K562 (cell line): ENCODE results near the gene UBXN6. TPM values are rescaled to one million over a fixed set of nuclear protein-coding genes. Genes with fewer than 3 reads are reported as not detected.

Experiments used
- AFF1 ChIP-seq, 2 experiments: fragments of 450-650 bp; IDR thresholded peaks; 2 replicates each; pipeline ENCODE4 v1.6.1; 2018; ENCODE audit warnings: mild to moderate bottlenecking in 2 of 2, low read depth in 1 of 2; ENCODE audit not compliant: partially characterized antibody in 2 of 2
- CHD2 ChIP-seq: IDR thresholded peaks from 2 replicates; pipeline ENCODE4 v1.6.1; 2011; ENCODE audit warnings: low read depth, low read length
- CXXC5 ChIP-seq: fragments of 250-450 bp; sonication (Bioruptor Pico); IDR thresholded peaks from 2 replicates; pipeline ENCODE4 v1.8.0; 2022; ENCODE audit warnings: inconsistent platforms, mild to moderate bottlenecking, moderate library complexity
- ERF ChIP-seq: fragments of 450-650 bp; formaldehyde crosslinking; IDR thresholded peaks from 2 replicates; pipeline ENCODE4 v1.4.0; 2020; ENCODE audit warnings: mild to moderate bottlenecking, mixed read lengths
- POLR2AphosphoS5 ChIP-seq: IDR thresholded peaks from 2 replicates; pipeline ENCODE4 v1.6.1; 2011; ENCODE audit warnings: mild to moderate bottlenecking, low read depth, low read length, moderate library complexity; ENCODE audit not compliant: control insufficient read depth, insufficient read depth
- POLR3G ChIP-seq: IDR thresholded peaks from 2 replicates; pipeline ENCODE4 v1.6.1; 2011; ENCODE audit not compliant: insufficient read length, insufficient replicate concordance; ENCODE audit errors: extremely low read depth
- RBFOX2 ChIP-seq: fragments of 200-400 bp; formaldehyde crosslinking; IDR thresholded peaks from 2 replicates; pipeline ENCODE4 v1.6.1; 2017; ENCODE audit warnings: low read depth, mild to moderate bottlenecking, low read length, moderate library complexity
- SIN3A ChIP-seq, 2 experiments: fragments of 150-350 bp in 1 of 2; IDR thresholded peaks; 2 replicates each; pipeline ENCODE4 v1.6.1; 2011 to 2016; ENCODE audit warnings: borderline replicate concordance in 2 of 2, low read depth in 2 of 2, low read length in 2 of 2, mild to moderate bottlenecking in 2 of 2, moderate library complexity in 2 of 2; ENCODE audit not compliant: control insufficient read depth in 1 of 2
- VEZF1 ChIP-seq: fragments of 200-800 bp; sonication (Bioruptor generic); IDR thresholded peaks from 2 replicates; pipeline ENCODE4 v1.6.1; 2017; ENCODE audit warnings: missing genetic modification characterization, missing compliant biosample characterization
- ZBTB11 ChIP-seq, 3 experiments: fragments of 200-800 bp in 1 of 3; fragments of 250-450 bp in 1 of 3; fragments of 450-650 bp in 1 of 3; sonication (Bioruptor Pico) in 1 of 3; sonication (Bioruptor generic) in 1 of 3; formaldehyde crosslinking in 1 of 3; IDR thresholded peaks; 2 replicates each; pipeline versions ENCODE4 v1.6.1 to v1.8.0; 2016 to 2022; ENCODE audit warnings: mild to moderate bottlenecking in 2 of 3, missing genetic modification characterization in 2 of 3, missing compliant biosample characterization in 1 of 3, moderate library complexity in 1 of 3
- ZKSCAN1 ChIP-seq: fragments of 150-350 bp; IDR thresholded peaks from 2 replicates; pipeline ENCODE4 v1.6.1; 2016; ENCODE audit warnings: low read depth, low read length
- polyA plus RNA-seq, 8 experiments: library from polyadenylated mRNA; depleted of rRNA in 4 of 8; stranded (reverse) in 5 of 8; unstranded in 3 of 8; fragments of >200 nt; fragmentation: Nextera tagmentation in 2 of 8; fragmentation: Illumina TruSeq in 1 of 8; extraction: Ambion mirVana in 2 of 8; extraction: Trizol in 1 of 8; gene quantifications; 2 replicates each; pipeline versions ENCODE4 v1.2.1 to v1.2.3, GENCODE V29; 2011 to 2014; ENCODE audit warnings: inconsistent platforms in 1 of 8, missing spikeins in 1 of 8
- total RNA-seq, 7 experiments: library from RNA; depleted of rRNA in 6 of 7; stranded (reverse); fragments of >200 nt in 6 of 7; fragmentation: Illumina TruSeq in 2 of 7; extraction: Trizol in 2 of 7; gene quantifications; 2 replicates each; pipeline versions ENCODE4 v1.2.1 to v1.2.3, GENCODE V29; 2011 to 2021; ENCODE audit warnings: low replicate concordance in 1 of 7
- TF ChIP-seq, protein P1 (sequence below), 3 experiments: IDR thresholded peaks in 2 of 3; conservative IDR thresholded peaks in 1 of 3; 2 replicates each; pipeline ENCODE4 v1.5.1; 2011 to 2012; ENCODE audit warnings: low read length in 3 of 3, mild to moderate bottlenecking in 3 of 3, control low read depth in 2 of 3, improper control_type of control experiment in 1 of 3, inconsistent platforms in 1 of 3, low read depth in 1 of 3, mixed read lengths in 1 of 3, moderate library complexity in 1 of 3; ENCODE audit not compliant: insufficient read depth in 2 of 3

Gene UBXN6
- total and polyA plus RNA-seq, 9 of the 15 experiments (the other 6 are each of a cell fraction or from before 2014, with no cell fraction given): 0.48 to 90.2 (median 29.5) TPM

DNA sequence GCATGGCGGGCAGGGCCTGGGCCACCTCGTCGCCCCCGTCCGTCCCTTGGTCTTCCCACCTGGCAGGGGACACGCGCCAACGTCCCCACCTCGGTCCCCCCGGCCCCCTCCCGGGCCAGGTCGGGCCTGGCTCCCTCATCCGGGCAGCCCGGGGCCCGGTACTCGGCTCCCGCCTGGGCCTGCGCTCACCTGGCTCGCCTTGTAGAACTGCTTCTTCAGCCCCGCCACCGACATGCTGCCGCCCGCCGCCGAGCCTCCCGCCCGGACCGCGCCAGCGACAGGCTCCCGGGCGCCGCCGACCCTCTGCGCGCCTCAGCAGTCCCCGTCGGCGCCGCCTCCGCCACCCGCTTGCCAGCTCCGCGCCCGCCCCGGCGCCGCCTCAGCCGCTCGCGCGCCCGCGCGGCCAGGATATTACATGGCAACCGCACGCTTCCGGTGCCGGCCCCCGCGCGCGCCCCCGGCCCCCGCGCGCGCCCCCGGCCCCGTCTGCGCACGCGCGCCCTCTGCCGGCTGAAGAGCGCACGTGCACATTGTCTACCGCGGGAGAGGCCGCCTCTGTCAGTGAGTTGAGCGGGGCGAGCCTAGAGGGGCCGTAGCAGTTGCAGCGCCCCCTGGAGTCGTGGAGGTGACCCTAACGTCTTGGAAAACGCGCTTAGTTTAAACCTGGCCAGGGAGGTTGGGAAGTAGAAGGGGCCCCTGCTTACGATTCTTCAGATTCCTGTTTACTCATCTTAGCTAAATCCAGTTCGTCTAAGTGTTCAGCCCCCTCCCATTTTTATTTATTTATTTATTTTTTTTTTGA, 57.3 kb downstream of the UBXN6 start, which contains the start of gene SH3GL1 (continued):
- TF ChIP-seq, protein P1, sequence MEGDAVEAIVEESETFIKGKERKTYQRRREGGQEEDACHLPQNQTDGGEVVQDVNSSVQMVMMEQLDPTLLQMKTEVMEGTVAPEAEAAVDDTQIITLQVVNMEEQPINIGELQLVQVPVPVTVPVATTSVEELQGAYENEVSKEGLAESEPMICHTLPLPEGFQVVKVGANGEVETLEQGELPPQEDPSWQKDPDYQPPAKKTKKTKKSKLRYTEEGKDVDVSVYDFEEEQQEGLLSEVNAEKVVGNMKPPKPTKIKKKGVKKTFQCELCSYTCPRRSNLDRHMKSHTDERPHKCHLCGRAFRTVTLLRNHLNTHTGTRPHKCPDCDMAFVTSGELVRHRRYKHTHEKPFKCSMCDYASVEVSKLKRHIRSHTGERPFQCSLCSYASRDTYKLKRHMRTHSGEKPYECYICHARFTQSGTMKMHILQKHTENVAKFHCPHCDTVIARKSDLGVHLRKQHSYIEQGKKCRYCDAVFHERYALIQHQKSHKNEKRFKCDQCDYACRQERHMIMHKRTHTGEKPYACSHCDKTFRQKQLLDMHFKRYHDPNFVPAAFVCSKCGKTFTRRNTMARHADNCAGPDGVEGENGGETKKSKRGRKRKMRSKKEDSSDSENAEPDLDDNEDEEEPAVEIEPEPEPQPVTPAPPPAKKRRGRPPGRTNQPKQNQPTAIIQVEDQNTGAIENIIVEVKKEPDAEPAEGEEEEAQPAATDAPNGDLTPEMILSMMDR (IDR thresholded peaks at IDR 0.05 in 2 of 3, conservative IDR thresholded peaks at IDR 0.05 in 1 of 3; ENCODE audit: insufficient read depth in 2 of 3, low read depth in 1 of 3, low read length in 3 of 3): peak; percentile 93 to 98 (median 98)
- TF ChIP-seq AFF1 (IDR thresholded peaks at IDR 0.05; ENCODE audit: low read depth in 1 of 2, partially characterized antibody in 2 of 2) (peak in 1 of 2 experiments; percentile 22), ZBTB11 (CRISPR knock-in tag; IDR thresholded peaks at IDR 0.05) (peak in 1 of 3 experiments; percentile 92; a peak in 2 of 6 replicates), VEZF1 (peak; percentile 98), SIN3A (IDR thresholded peaks at IDR 0.05; ENCODE audit: borderline replicate concordance in 2 of 2, control insufficient read depth in 1 of 2, low read depth in 2 of 2, low read length in 2 of 2) (peak; percentile 21 to 83; a peak in 2 of 4 replicates), POLR2AphosphoS5 (peak; percentile 34; the same call in 1 of the 2 replicates), CXXC5 (CRISPR knock-in tag) (peak; percentile 73), ZKSCAN1 (peak; percentile 74; the same call in 1 of the 2 replicates), ERF (CRISPR knock-in tag) (0 out of 2 replicates have a peak, but pooled peaks have one; percentile 53), POLR3G (no peak), CHD2 (peak; percentile 34; the same call in 1 of the 2 replicates), RBFOX2 (peak; percentile 80)
